Liver (tissue), 9 donors: ENCODE results near the gene CLN6. TPM values are rescaled to one million over a fixed set of nuclear protein-coding genes. Genes with fewer than 3 reads are reported as not detected.

Source experiments
- DNase-seq: peaks from one replicate; pipeline ENCODE4 v3.0.0-alpha.2; 2017; ENCODE audit warnings: low spot score
- H3K27ac ChIP-seq, 2 donors: one replicate each; pipeline ENCODE4 v1.7.0; 2013; ENCODE audit warnings: inconsistent platforms in 2 of 2, low read length in 2 of 2, control low read depth in 1 of 2, low read depth in 1 of 2, mild to moderate bottlenecking in 1 of 2
- H3K27me3 ChIP-seq, 4 donors: one replicate each; pipeline versions ENCODE4 v1.6.1 to v1.7.0; 2013; ENCODE audit warnings: low read length in 3 of 4, inconsistent platforms in 1 of 4, mild to moderate bottlenecking in 1 of 4, moderate library complexity in 1 of 4; ENCODE audit not compliant: control insufficient read depth in 4 of 4, insufficient read depth in 4 of 4
- H3K36me3 ChIP-seq, 4 donors: one replicate each; pipeline versions ENCODE4 v1.6.1 to v1.7.0; 2013; ENCODE audit warnings: low read length in 3 of 4, mild to moderate bottlenecking in 3 of 4, low read depth in 1 of 4, moderate library complexity in 1 of 4; ENCODE audit not compliant: control insufficient read depth in 4 of 4, insufficient read depth in 3 of 4
- H3K4me1 ChIP-seq, 4 donors: one replicate each; pipeline versions ENCODE4 v1.6.1 to v1.7.0; 2013; ENCODE audit warnings: low read length in 3 of 4, mild to moderate bottlenecking in 3 of 4, moderate library complexity in 1 of 4; ENCODE audit not compliant: control insufficient read depth in 4 of 4, insufficient read depth in 4 of 4
- H3K4me3 ChIP-seq, 3 donors: one replicate each; pipeline versions ENCODE4 v1.6.1 to v1.7.0; 2013; ENCODE audit warnings: low read length in 3 of 3, control low read depth in 1 of 3, low read depth in 1 of 3, mild to moderate bottlenecking in 1 of 3
- H3K9ac ChIP-seq, 2 donors: one replicate each; pipeline ENCODE4 v1.7.0; 2013; ENCODE audit warnings: low read length in 2 of 2, mild to moderate bottlenecking in 2 of 2, moderate library complexity in 2 of 2, control low read depth in 1 of 2, low read depth in 1 of 2
- H3K9me3 ChIP-seq, 4 donors: one replicate each; pipeline versions ENCODE4 v1.6.1 to v1.7.0; 2013; ENCODE audit warnings: low read length in 3 of 4; ENCODE audit not compliant: control insufficient read depth in 4 of 4
- EGR1 ChIP-seq, 2 donors: IDR thresholded peaks; 2 replicates each; pipeline ENCODE4 v1.6.1; 2016 to 2018; ENCODE audit warnings: antibody characterized with exemption in 2 of 2, low read depth in 2 of 2
- FOXA1 ChIP-seq: IDR thresholded peaks from 2 replicates; pipeline ENCODE4 v1.6.1; 2016; ENCODE audit warnings: antibody characterized with exemption
- GABPA ChIP-seq, 2 donors: IDR thresholded peaks in 1 of 2; conservative IDR thresholded peaks in 1 of 2; 2 replicates each; pipeline ENCODE4 v1.6.1; 2016; ENCODE audit warnings: antibody characterized with exemption in 2 of 2, mild to moderate bottlenecking in 1 of 2, moderate library complexity in 1 of 2
- HNF4A ChIP-seq, 2 donors: conservative IDR thresholded peaks; 2 replicates each; pipeline ENCODE4 v1.6.1; 2016; ENCODE audit warnings: antibody characterized with exemption in 2 of 2, mild to moderate bottlenecking in 2 of 2
- JUND ChIP-seq, 2 donors: IDR thresholded peaks; 2 replicates each; pipeline ENCODE4 v1.6.1; 2016; ENCODE audit warnings: antibody characterized with exemption in 2 of 2
- RAD21 ChIP-seq, 2 donors: IDR thresholded peaks; 2 replicates each; pipeline ENCODE4 v1.6.1; 2016; ENCODE audit warnings: antibody characterized with exemption in 2 of 2, mild to moderate bottlenecking in 2 of 2
- RXRA ChIP-seq, 2 donors: IDR thresholded peaks; 2 replicates each; pipeline ENCODE4 v1.6.1; 2017 to 2018; ENCODE audit warnings: antibody characterized with exemption in 2 of 2, mild to moderate bottlenecking in 1 of 2
- SP1 ChIP-seq: IDR thresholded peaks from 2 replicates; pipeline ENCODE4 v1.6.1; 2018; ENCODE audit warnings: antibody characterized with exemption, mild to moderate bottlenecking
- TAF1 ChIP-seq: conservative IDR thresholded peaks from 2 replicates; pipeline ENCODE4 v1.6.1; 2016; ENCODE audit warnings: antibody characterized with exemption, mild to moderate bottlenecking
- YY1 ChIP-seq: IDR thresholded peaks from 2 replicates; pipeline ENCODE4 v1.6.1; 2016; ENCODE audit warnings: antibody characterized with exemption, mild to moderate bottlenecking
- WGBS: extraction: QIAGEN DNeasy Blood & Tissue Kit; methylation state at CpG from one replicate; pipeline ENCODE4 v1.1.7; 2013; 5-methylcytosine and 5-hydroxymethylcytosine counted together
- polyA plus RNA-seq, 2 donors: library from polyadenylated mRNA; stranded (reverse) in 1 of 2; unstranded in 1 of 2; fragments of 200-250 nt in 1 of 2; fragments of >200 nt in 1 of 2; fragmentation: Nextera tagmentation in 1 of 2; extraction: Ambion mirVana in 1 of 2; gene quantifications; one replicate each; pipeline versions ENCODE4 v1.2.1 to v1.2.3, GENCODE V29; 2013 to 2015
- total RNA-seq, 2 donors: library from RNA; depleted of rRNA; stranded (reverse); fragments of >200 nt; gene quantifications; one replicate each; pipeline ENCODE4 v1.2.3, GENCODE V29; 2014
- TF ChIP-seq, protein P1 (sequence below): IDR thresholded peaks from 2 replicates; pipeline ENCODE4 v1.6.1; 2016; ENCODE audit warnings: antibody characterized with exemption
- TF ChIP-seq, protein P2 (sequence below): IDR thresholded peaks from 2 replicates; pipeline ENCODE4 v1.6.1; 2016; ENCODE audit warnings: antibody characterized with exemption
- TF ChIP-seq, protein P3 (sequence below): IDR thresholded peaks from 2 replicates; pipeline ENCODE4 v1.6.1; 2016; ENCODE audit warnings: antibody characterized with exemption, mild to moderate bottlenecking
- donor health status: healthy.
- donor health status: healthy.
- donor health status: healthy.
- donor health status: healthy.
- donor health status: healthy.

CLN6 gene
- total and polyA plus RNA-seq, 4 donors: 7.2 to 21.2 (median 15.4) TPM

DNA sequence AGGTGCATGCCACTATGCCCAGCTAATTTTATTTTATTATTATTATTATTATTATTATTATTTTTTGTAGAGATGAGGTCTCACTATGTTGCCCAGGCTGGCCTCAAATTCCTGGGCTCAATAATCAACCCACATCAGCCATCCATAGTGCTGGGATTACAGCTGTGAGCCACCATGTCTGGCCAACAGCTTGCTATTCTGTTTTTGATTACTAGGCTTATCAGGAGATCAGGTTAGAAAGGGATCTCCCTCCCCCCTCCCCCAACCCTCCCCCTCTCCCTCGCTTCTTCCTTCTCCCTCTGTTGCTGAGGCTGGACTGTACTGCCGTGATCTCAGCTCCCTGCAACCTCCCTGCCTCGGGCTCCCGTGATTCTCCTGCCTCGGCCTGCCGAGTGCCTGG lies 8.6 kb downstream of the CLN6 start:
- no peak overlapping the region for H3K27ac ChIP-seq
- H3K9ac ChIP-seq: no peak overlapping the region
- DNase-seq: no peak
- peaks cover 0 to 3% (median 0%) of the 10 kb centered on the region in 4 donors for H3K36me3 ChIP-seq
- no peaks in the 10 kb centered on the region for H3K27me3 ChIP-seq
- no peak overlapping the region for H3K4me3 ChIP-seq
- no peaks in the 10 kb centered on the region for H3K9me3 ChIP-seq
- 92% methylated on average over 6 of the region's 6 CpGs for WGBS
- peaks cover 0 to 14% (median 6%) of the 10 kb centered on the region in 4 donors for H3K4me1 ChIP-seq
- TF ChIP-seq RAD21 (IDR thresholded peaks at IDR 0.05): no peak
- TF ChIP-seq RXRA (IDR thresholded peaks at IDR 0.05): no peak
- TF ChIP-seq GABPA (IDR thresholded peaks at IDR 0.05 in 1 of 2, conservative IDR thresholded peaks at IDR 0.05 in 1 of 2): no peak
- TF ChIP-seq JUND (IDR thresholded peaks at IDR 0.05): no peak
- TF ChIP-seq, protein P1, sequence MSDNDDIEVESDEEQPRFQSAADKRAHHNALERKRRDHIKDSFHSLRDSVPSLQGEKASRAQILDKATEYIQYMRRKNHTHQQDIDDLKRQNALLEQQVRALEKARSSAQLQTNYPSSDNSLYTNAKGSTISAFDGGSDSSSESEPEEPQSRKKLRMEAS: no peak
- TF ChIP-seq, protein P2, sequence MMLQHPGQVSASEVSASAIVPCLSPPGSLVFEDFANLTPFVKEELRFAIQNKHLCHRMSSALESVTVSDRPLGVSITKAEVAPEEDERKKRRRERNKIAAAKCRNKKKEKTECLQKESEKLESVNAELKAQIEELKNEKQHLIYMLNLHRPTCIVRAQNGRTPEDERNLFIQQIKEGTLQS: no peak
- no peak for TF ChIP-seq EGR1 (IDR thresholded peaks at IDR 0.05; ENCODE audit: low read depth in 2 of 2)
- no peak for TF ChIP-seq YY1
- no peak for TF ChIP-seq SP1
- no peak for TF ChIP-seq FOXA1
- no peak for TF ChIP-seq TAF1
- TF ChIP-seq, protein P3, sequence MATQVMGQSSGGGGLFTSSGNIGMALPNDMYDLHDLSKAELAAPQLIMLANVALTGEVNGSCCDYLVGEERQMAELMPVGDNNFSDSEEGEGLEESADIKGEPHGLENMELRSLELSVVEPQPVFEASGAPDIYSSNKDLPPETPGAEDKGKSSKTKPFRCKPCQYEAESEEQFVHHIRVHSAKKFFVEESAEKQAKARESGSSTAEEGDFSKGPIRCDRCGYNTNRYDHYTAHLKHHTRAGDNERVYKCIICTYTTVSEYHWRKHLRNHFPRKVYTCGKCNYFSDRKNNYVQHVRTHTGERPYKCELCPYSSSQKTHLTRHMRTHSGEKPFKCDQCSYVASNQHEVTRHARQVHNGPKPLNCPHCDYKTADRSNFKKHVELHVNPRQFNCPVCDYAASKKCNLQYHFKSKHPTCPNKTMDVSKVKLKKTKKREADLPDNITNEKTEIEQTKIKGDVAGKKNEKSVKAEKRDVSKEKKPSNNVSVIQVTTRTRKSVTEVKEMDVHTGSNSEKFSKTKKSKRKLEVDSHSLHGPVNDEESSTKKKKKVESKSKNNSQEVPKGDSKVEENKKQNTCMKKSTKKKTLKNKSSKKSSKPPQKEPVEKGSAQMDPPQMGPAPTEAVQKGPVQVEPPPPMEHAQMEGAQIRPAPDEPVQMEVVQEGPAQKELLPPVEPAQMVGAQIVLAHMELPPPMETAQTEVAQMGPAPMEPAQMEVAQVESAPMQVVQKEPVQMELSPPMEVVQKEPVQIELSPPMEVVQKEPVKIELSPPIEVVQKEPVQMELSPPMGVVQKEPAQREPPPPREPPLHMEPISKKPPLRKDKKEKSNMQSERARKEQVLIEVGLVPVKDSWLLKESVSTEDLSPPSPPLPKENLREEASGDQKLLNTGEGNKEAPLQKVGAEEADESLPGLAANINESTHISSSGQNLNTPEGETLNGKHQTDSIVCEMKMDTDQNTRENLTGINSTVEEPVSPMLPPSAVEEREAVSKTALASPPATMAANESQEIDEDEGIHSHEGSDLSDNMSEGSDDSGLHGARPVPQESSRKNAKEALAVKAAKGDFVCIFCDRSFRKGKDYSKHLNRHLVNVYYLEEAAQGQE: no peak

DNA sequence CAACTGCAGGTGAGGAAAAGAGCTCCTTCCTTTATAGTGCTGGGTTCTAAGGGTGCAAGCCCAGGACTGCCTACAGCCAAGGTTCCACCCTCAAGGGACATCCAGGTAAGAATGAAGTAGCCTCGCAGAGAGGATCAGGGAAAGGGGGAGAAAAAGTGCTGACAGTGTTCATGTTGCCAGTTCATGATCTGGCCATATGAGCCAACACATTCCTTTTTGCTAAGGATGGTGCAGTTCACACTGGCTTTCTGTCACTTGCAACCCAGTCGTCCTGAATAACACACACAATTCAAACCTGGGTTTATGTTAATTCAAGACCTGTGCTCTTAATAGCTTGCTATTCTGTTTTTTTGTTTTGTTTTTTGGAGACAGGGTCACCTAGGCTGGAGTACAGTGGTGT lies 9.0 kb downstream of the CLN6 start:
- TF ChIP-seq, protein P2: no peak
- no peak for TF ChIP-seq RAD21 (IDR thresholded peaks at IDR 0.05)
- TF ChIP-seq EGR1 (IDR thresholded peaks at IDR 0.05; ENCODE audit: low read depth in 2 of 2): no peak
- no peak for TF ChIP-seq HNF4A (conservative IDR thresholded peaks at IDR 0.05)
- TF ChIP-seq YY1: no peak
- TF ChIP-seq RXRA (IDR thresholded peaks at IDR 0.05): no peak
- no peak for TF ChIP-seq FOXA1
- Histone ChIP-seq H3K4me3 (no peak overlapping the region), H3K36me3 (peaks cover 0 to 3% (median 0%) of the 10 kb centered on the region in 4 donors), H3K9ac (no peak overlapping the region), H3K27ac (no peak overlapping the region), H3K9me3 (no peaks in the 10 kb centered on the region), H3K4me1 (peaks cover 0 to 14% (median 6%) of the 10 kb centered on the region in 4 donors), H3K27me3 (no peaks in the 10 kb centered on the region)
- DNase-seq: no peak
- 97% methylated on average over 2 of the region's 2 CpGs for WGBS
